GM10266 (cell line): Measurements from ENCODE around the gene GBX2.

Experiments used
- DNase-seq: peaks from one replicate; pipeline ENCODE4 v3.0.0; 2012; ENCODE audit errors: extremely low spot score
- CTCF ChIP-seq: IDR thresholded peaks from 2 replicates; pipeline ENCODE4 v1.5.1; 2012; ENCODE audit warnings: mild to moderate bottlenecking, low read depth; ENCODE audit not compliant: control insufficient read depth, insufficient read depth; ENCODE audit errors: missing control alignments

GBX2 gene

GRCh38 chr2:236211296-236211695, 43.1 kb upstream of the GBX2 start:
- TF ChIP-seq CTCF: no peak
- no peak for DNase-seq

- no peak for DNase-seq
- TF ChIP-seq CTCF: no peak
Measured at GRCh38 chr2:236210536-236210935, 42.4 kb upstream of the GBX2 start.

- no peak for DNase-seq
- no peak for TF ChIP-seq CTCF
Measured at GRCh38 chr2:236209996-236210395, 41.8 kb upstream of the GBX2 start.

- TF ChIP-seq CTCF: no peak
- no peak for DNase-seq
Measured at GRCh38 chr2:236209535-236209934, 41.3 kb upstream of the GBX2 start.

GRCh38 chr2:236208019-236208926, 40.1 kb upstream of the GBX2 start:
- DNase-seq: no peak
- TF ChIP-seq CTCF: no peak

GRCh38 chr2:236207472-236207871, 39.3 kb upstream of the GBX2 start:
- DNase-seq: no peak
- TF ChIP-seq CTCF: no peak
